ENCODE measurements around the gene MRPS35. TPM values are rescaled to one million over a fixed set of nuclear protein-coding genes. Genes with fewer than 3 reads are reported as not detected.

Gene MRPS35
- total RNA-seq = 29.6 and 36.8 TPM in 2 replicates

DNA sequence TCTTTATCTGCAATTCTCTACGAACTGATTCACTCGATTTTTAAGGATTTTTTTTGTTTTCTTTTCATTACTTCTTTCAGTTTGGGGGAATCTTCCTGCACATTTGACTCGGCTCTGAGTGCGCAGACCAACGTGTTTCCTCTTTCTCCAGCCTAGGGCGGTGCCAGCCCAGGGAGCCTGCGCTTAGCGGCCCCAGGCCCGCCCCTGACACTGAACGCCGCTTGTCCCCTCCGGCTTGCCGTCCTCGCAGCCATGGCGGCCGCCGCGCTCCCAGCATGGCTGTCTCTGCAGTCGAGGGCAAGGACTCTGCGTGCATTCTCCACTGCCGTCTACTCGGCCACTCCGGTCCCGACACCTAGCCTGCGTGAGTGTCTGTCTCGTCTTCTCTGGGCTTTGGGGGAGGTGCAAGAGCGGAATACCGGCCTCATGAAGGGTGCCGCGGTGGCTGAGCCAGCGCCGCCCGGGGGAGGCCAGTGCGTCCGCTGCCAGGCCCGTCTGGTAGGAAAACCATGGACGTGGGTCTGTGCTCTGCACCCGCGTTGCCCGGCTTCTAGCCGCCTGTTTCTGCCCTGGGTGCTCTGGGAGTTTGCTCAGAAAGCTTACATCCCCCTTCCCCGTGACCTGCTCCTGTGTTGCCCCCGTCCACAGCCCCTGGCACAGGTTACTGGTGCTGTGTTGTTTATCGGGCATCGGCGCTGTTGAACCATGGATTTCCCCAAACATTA, at the start of gene MRPS35:
Gene MRPS35 (plus strand): TSS at position 241 of the 725 bp plus-strand sequence. CDS start 12 bp downstream, at position 253.

DNA sequence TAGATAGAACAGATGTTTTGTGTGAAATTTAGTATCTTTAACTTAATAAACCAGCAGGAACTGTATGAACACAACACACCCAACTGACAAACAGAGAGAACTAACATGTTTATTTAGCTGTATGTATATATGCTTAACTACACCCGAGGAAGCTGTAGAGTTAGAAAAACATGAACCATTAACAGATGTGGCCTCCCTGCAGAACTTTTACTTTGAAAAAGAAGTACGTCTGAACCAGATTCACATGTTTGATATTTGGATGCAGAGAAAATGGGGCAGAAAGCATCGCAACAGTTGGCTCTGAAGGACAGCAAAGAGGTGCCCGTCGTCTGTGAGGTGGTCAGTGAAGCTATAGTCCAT, 14.4 kb upstream of the MRPS35 start, which contains the start of gene REP15:
Gene REP15 (plus strand): TSS at position 155 of the 360 bp plus-strand sequence. CDS start 116 bp downstream, at position 271.

GRCh38 chr12:27779920-27780611, 69.4 kb downstream of the MRPS35 start, which contains the start of the genes KLHL42 and MANSC4:
TSS of gene KLHL42 (plus strand) at chr12:27780233. CDS start at chr12:27780331, 98 bp downstream.
TSS of gene MANSC4 (minus strand) at chr12:27780236. CDS start at chr12:27771276, 8,960 bp downstream.

Other genes starting within 250 kb of the MRPS35 start
- 66.1 and 550 TPM in 2 replicates for gene PPFIBP1, start 186.6 kb upstream of the MRPS35 start, total RNA-seq
- gene REP15, start 14.4 kb upstream of the MRPS35 start, total RNA-seq = 0.97 and 12.6 TPM in 2 replicates
- gene KLHL42, start 69.4 kb downstream of the MRPS35 start, total RNA-seq = 17.2 and 32.7 TPM in 2 replicates
- gene MANSC4, start 69.4 kb downstream of the MRPS35 start, total RNA-seq = not detected in 2 replicates